GM20000 (cell line): ENCODE results near the gene RPIA.
"Not testable (repeated sequence)": the region's sequence is repeated elsewhere in the genome, so short reads cannot be mapped to it uniquely, and the experiment has no call there.

Source experiments
- DNase-seq: peaks from one replicate; pipeline ENCODE4 v3.0.0; 2012; ENCODE audit warnings: low spot score
- TF ChIP-seq, protein P1 (sequence below): IDR thresholded peaks from 2 replicates; pipeline ENCODE4 v1.5.1; 2012; ENCODE audit warnings: mild to moderate bottlenecking, control low read depth; ENCODE audit errors: extremely low read depth, missing control alignments

RPIA gene

DNA sequence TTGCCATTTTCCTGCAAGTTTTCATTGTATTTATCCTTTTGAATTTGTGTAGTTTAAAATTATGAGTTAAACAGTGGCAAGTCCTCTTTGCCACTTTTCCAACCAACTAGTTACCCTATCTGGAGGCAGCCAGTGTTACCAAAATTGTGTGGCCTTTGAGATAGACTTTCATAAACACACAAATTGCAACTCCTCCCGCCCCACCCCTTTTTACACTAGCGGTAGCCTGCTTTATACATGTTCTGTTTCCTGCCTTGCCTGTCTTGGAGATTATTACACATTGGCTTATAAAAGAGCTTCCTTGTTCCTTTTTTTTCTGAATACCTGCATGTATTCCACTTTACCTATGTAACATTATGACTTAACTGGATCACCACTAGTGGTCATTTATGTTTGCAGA, 56.5 kb downstream of the RPIA start:
- TF ChIP-seq, protein P1, sequence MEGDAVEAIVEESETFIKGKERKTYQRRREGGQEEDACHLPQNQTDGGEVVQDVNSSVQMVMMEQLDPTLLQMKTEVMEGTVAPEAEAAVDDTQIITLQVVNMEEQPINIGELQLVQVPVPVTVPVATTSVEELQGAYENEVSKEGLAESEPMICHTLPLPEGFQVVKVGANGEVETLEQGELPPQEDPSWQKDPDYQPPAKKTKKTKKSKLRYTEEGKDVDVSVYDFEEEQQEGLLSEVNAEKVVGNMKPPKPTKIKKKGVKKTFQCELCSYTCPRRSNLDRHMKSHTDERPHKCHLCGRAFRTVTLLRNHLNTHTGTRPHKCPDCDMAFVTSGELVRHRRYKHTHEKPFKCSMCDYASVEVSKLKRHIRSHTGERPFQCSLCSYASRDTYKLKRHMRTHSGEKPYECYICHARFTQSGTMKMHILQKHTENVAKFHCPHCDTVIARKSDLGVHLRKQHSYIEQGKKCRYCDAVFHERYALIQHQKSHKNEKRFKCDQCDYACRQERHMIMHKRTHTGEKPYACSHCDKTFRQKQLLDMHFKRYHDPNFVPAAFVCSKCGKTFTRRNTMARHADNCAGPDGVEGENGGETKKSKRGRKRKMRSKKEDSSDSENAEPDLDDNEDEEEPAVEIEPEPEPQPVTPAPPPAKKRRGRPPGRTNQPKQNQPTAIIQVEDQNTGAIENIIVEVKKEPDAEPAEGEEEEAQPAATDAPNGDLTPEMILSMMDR, result no peak

DNA sequence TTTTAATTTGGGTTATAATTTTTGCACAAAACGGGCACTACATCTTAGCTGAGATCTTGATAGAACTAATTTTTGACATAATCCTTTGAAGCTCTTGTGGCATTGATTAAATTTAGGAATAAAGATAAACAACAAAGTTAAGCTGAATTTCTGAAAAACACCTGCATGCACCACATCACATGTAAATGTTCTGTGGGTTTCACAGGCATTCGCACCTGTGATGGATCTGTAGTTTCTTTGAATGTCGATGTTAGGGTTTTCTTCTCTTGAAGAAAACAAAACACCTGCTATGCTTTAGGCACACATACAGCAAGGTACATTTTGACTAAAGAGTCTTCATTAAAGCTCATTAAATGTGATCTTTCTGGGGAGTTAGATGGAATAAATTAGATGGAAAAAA, 60.3 kb downstream of the RPIA start:
- TF ChIP-seq, protein P1, result no peak
- no peak for DNase-seq

More for the DNA sequence above, 56.5 kb downstream of the RPIA start:
- no peak for DNase-seq

DNA sequence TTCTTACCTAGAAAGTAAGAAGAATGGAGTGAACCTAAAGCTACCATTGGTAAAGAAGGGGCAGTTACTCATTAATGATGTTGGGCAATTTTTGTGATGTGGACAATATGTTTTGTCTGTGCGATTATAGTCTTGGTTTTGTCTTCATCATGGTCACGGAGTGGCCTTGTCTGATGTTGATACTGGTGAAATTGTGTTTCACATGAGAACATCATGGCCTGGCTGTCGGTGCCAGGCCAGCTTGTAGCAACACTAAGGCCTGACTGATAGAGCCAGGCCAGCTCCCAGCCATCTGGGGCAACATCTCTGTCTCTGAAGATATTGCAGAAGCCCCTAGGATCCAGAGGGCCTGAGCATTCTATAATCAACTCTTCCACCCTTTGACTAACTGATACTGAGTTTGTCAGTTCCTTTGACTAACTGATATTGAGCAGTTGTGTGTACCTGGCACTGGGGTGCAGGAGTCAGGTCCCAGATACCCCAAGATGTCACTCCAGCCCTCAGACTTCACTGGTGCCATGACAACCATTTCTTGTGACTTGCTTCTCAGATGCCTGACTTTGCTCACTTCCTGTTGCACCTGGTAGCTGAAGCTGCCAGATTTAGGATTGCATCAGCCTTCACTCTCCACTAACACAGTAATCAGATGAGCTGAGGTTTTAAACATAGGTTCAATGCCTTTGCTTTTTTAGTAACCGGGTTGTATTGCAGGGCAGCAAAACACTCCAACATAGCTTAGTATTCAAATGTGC, 62.5 kb downstream of the RPIA start:
- peak; percentile 72 for DNase-seq
- TF ChIP-seq, protein P1, result no peak

DNA sequence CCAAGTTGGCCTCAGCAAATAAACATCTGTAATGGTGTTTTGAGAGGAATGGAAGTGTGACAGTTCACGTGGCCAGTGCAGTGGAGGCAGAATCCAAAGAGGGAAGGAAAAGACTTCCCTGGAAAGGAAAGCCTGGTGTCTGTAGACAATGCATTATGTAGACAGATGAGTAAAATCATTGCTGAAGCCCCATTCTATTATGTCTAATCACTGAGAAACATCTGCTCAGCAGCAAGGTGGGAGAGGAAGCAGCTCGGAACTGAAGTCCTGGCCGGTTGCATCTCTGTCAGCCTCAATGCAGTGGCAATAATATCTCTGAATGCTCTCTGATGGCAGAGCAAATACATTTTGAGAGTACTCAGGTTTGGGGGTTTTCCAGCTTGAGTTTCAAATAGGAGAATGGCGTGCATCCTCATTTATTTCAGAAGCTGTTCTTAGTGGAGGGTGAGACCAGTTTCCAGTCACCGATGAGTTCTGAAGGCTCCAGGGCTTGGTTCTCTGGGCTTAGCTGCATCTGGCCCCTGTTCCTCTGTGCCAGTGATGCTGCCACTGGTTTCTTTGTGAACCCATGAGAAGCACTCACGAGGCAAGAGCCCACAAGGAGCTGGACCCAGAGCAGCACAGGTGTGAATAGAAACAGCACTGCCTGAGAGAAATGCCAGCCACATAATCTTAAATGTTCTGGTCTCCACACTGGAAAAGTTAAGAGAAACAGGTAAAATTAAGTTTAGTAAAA, 63.3 kb downstream of the RPIA start:
- TF ChIP-seq, protein P1, result no peak

DNA sequence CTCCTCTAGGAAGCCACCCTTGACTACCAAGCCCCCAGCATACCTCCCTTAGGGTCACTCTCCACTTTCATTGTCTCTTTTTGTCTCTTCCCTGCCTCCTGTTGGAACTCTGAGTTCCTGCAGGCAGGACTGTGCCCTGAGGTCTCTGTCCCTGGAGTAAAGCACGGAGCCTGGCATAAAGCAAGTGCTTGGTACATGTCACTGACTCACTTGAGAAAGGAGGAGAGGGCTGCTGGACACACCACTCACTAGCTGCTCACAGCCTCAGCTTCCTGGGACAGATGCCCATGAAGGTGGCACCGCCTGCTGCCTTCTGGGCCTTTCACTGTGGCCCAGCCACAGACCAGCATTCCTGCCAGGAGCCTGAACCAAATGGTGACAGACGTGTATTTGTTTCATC, 64.4 kb downstream of the RPIA start:
- TF ChIP-seq, protein P1, result no peak
- no peak for DNase-seq

More for the DNA sequence above, 63.3 kb downstream of the RPIA start:
- peak; percentile 49 for DNase-seq

DNA sequence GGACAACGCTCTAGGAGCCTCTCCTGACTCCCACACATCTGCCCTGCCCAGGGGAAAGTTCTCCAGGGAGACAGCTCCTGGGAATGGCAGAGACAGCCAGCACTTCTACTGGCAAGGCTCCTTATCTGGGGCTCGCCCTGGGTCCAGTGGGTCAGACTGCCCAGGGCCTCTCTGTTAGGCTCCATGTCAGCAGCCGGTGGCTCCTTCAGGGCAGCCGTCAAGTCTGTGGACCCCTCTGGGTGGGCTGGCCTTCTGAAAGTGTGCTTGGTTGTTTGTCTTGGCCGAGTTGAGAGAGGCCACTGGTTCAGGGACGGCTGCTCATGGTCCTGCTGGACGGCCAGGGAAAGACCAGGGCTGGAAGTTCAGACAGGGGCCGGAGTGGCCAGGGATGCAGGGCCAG, 65.6 kb downstream of the RPIA start:
- no peak for DNase-seq
- TF ChIP-seq, protein P1, result no peak

DNA sequence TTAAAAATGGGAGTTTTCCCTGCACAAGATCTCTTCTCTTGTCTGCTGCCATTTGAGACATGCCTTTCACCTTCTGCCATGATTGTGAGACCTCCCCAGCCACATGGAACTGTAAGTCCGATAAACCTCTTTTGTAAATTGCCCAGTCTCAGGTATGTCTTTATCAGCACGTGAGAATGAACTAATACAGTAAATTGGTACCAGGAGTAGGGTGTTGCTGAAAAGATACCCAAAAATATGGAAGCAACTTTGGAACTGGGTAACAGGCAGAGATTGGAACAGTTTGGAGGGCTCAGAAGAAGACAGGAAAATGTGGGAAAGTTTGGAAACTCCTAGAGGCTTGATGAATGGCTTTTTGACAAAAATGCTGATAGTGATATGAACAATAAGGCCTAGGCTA, 67.2 kb downstream of the RPIA start:
- not testable (repeated sequence) for DNase-seq
